Esophagus squamous epithelium (tissue), 4 donors: ENCODE results near the gene EDC4.

ENCODE experiments used
- POLR2A ChIP-seq, 4 donors: fragments of 450-650 bp; IDR thresholded peaks; one replicate each; pipeline ENCODE4 v1.6.1; 2017; ENCODE audit warnings: antibody characterized with exemption in 4 of 4, mild to moderate bottlenecking in 4 of 4, moderate library complexity in 3 of 4
- TF ChIP-seq, protein P1 (sequence below), 6 experiments: fragments of 450-650 bp in 4 of 6; fragments of 200-600 bp in 2 of 6; sonication (generic) in 2 of 6; IDR thresholded peaks; one replicate each; pipeline ENCODE4 v1.5.1; 2016 to 2019; ENCODE audit warnings: antibody characterized with exemption in 6 of 6, mild to moderate bottlenecking in 4 of 6, moderate library complexity in 4 of 6

GRCh38 chr16:67902831-67903230 is 30.0 kb downstream of the EDC4 start:
- TF ChIP-seq POLR2A (IDR thresholded peaks at IDR 0.05): no peak
- TF ChIP-seq, protein P1, sequence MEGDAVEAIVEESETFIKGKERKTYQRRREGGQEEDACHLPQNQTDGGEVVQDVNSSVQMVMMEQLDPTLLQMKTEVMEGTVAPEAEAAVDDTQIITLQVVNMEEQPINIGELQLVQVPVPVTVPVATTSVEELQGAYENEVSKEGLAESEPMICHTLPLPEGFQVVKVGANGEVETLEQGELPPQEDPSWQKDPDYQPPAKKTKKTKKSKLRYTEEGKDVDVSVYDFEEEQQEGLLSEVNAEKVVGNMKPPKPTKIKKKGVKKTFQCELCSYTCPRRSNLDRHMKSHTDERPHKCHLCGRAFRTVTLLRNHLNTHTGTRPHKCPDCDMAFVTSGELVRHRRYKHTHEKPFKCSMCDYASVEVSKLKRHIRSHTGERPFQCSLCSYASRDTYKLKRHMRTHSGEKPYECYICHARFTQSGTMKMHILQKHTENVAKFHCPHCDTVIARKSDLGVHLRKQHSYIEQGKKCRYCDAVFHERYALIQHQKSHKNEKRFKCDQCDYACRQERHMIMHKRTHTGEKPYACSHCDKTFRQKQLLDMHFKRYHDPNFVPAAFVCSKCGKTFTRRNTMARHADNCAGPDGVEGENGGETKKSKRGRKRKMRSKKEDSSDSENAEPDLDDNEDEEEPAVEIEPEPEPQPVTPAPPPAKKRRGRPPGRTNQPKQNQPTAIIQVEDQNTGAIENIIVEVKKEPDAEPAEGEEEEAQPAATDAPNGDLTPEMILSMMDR (IDR thresholded peaks at IDR 0.05): no peak
